ENCODE data around the gene ZNF385B. TPM values are rescaled to one million over a fixed set of nuclear protein-coding genes. Genes with fewer than 3 reads are reported as not detected.

The ZNF385B gene
- total RNA-seq, 1 donor from 2014 or later, result 35.8 TPM

DNA sequence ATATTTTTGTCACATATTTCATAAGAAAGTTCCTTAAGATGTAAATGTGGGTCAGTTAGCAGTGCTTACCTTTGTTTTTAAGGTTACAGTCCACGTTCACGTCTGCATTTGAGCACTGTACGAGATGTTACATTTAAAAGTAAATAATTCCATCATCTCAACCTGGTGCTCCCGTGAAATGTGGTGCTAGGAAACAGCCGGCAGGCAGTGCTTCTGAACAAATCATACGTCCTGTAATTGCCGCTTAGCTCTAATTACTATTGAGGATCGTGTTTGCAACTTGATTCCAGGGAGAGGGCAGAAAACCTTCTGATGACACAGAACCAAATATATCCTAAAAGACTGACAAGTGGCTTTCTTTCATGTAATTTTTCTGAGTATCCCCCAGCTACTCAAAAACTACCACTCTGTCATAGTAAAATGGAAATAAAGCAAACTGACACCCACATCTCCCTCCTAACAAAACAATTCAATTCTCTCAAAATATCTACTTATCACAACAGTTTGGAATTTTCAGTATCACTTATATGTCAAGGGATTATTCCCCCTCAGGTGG lies 299.0 kb downstream of the ZNF385B start:
- TF ChIP-seq EZH2phosphoT487 (IDR thresholded peaks at IDR 0.05), result no peak
- no peak for TF ChIP-seq CTCF (IDR thresholded peaks at IDR 0.05)
- no peak for TF ChIP-seq EZH2 (IDR thresholded peaks at IDR 0.05)
- H3K4me3 Mint-ChIP-seq, result no peak overlapping the region

DNA sequence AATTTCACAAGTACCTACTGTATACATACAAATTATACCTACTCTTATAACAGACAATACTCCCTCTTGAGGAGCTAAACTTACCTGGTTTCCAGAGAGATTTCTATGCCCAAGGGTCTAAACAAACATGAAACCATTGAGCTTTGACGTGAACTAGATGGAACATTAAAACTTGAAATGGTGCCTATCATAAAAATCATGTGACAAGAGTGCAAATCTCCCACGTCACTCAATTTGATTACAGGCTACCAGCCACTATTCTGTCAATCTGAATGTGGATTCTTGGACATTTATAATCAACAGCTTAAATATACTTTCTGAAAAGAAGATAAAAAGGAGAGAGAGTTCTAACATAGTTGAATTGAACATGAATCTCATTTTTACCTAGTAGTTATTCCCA lies 299.7 kb downstream of the ZNF385B start:
- H3K27me3 Mint-ChIP-seq (ENCODE audit: insufficient read depth, low read depth), result no peaks in the 10 kb centered on the region
- peak overlapping the region; percentile 42 for H3K4me2 ChIP-seq
- H3K27ac Mint-ChIP-seq, result no peak overlapping the region
- peaks cover 3% of the 10 kb centered on the region for H3K4me1 Mint-ChIP-seq
- H3K36me3 ChIP-seq, result no peaks in the 10 kb centered on the region
- no peak overlapping the region for H3K27ac ChIP-seq
- DNase-seq (ENCODE audit: low spot score), result no peak
- TF ChIP-seq EZH2 (IDR thresholded peaks at IDR 0.05) (no peak), CTCF (IDR thresholded peaks at IDR 0.05) (no peak), EZH2phosphoT487 (IDR thresholded peaks at IDR 0.05) (no peak)
- H3K4me1 ChIP-seq, result peaks cover 37% of the 10 kb centered on the region
- no peaks in the 10 kb centered on the region for H3K9me3 ChIP-seq (ENCODE audit: low read depth)
- no peaks in the 10 kb centered on the region for H3K9me3 Mint-ChIP-seq
- no peak overlapping the region for H2AFZ ChIP-seq (replicated peaks)
- H3K9ac ChIP-seq, result no peak overlapping the region
- H3K27me3 ChIP-seq, result no peaks in the 10 kb centered on the region
- H4K20me1 ChIP-seq (ENCODE audit: low read depth), result peaks cover 10% of the 10 kb centered on the region
- H3F3A ChIP-seq (ENCODE audit: low read depth), result no peaks in the 10 kb centered on the region
- no peak overlapping the region for H3K4me3 Mint-ChIP-seq
- no peak overlapping the region for H3K4me3 ChIP-seq
- no peaks in the 10 kb centered on the region for H3K36me3 Mint-ChIP-seq
- no peaks in the 10 kb centered on the region for H3K79me2 ChIP-seq (ENCODE audit: low read depth)

More for the DNA sequence above, 299.0 kb downstream of the ZNF385B start:
- Histone ChIP-seq H4K20me1 (ENCODE audit: low read depth) (peaks cover 10% of the 10 kb centered on the region), H3K79me2 (ENCODE audit: low read depth) (no peaks in the 10 kb centered on the region), H3K36me3 (no peaks in the 10 kb centered on the region), H3K9me3 (ENCODE audit: low read depth) (no peaks in the 10 kb centered on the region), H2AFZ (replicated peaks) (no peak overlapping the region), H3K4me1 (peaks cover 34% of the 10 kb centered on the region), H3K27ac (no peak overlapping the region), H3F3A (ENCODE audit: low read depth) (no peaks in the 10 kb centered on the region), H3K27me3 (no peaks in the 10 kb centered on the region), H3K9ac (no peak overlapping the region), H3K4me2 (peak overlapping the region; percentile 42), H3K4me3 (no peak overlapping the region)
- Mint-ChIP-seq H3K4me1 (peaks cover 3% of the 10 kb centered on the region), H3K36me3 (no peaks in the 10 kb centered on the region), H3K27ac (no peak overlapping the region), H3K9me3 (no peaks in the 10 kb centered on the region), H3K27me3 (ENCODE audit: insufficient read depth, low read depth) (no peaks in the 10 kb centered on the region)
- peak; percentile 25 for DNase-seq (ENCODE audit: low spot score)

DNA sequence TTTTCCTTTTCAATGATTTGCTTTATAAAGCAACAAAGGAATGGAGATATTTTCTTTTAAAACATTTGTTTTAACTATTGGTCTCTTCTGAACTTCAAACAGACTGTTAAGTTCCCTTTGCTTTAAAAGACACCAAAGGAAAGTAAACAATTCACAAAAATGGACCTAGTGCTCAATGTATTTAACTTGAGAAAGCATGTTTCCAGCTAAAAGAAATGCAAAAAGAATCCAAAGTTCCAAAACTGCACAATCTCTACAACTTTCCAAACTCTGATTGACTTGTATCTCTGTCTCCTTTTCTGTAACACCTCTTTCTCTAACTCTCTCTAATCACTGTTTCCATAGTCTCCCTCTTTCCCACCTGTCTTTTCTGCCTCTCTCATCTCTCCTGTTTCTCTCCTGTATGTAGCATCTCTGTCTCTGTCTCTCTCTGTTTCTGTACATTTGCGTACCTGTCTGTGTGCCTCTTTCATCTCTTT lies 301.1 kb downstream of the ZNF385B start:
- Mint-ChIP-seq H3K4me1 (peaks cover 3% of the 10 kb centered on the region), H3K36me3 (no peaks in the 10 kb centered on the region), H3K9me3 (no peaks in the 10 kb centered on the region), H3K4me3 (no peak overlapping the region), H3K27me3 (ENCODE audit: insufficient read depth, low read depth) (no peaks in the 10 kb centered on the region), H3K27ac (no peak overlapping the region)
- H3K79me2 ChIP-seq (ENCODE audit: low read depth), result no peaks in the 10 kb centered on the region
- no peak overlapping the region for H3K4me2 ChIP-seq
- no peaks in the 10 kb centered on the region for H3K9me3 ChIP-seq (ENCODE audit: low read depth)
- H3K27me3 ChIP-seq, result no peaks in the 10 kb centered on the region
- no peak overlapping the region for H2AFZ ChIP-seq (replicated peaks)
- no peak for DNase-seq (ENCODE audit: low spot score)
- H3K27ac ChIP-seq, result no peak overlapping the region
- TF ChIP-seq EZH2phosphoT487 (IDR thresholded peaks at IDR 0.05), result no peak
- TF ChIP-seq EZH2 (IDR thresholded peaks at IDR 0.05), result no peak
- TF ChIP-seq CTCF (IDR thresholded peaks at IDR 0.05), result no peak
- H3K9ac ChIP-seq, result no peak overlapping the region
- no peak overlapping the region for H3K4me3 ChIP-seq
- no peaks in the 10 kb centered on the region for H3F3A ChIP-seq (ENCODE audit: low read depth)
- no peaks in the 10 kb centered on the region for H3K36me3 ChIP-seq
- peaks cover 49% of the 10 kb centered on the region for H3K4me1 ChIP-seq
- peaks cover 10% of the 10 kb centered on the region for H4K20me1 ChIP-seq (ENCODE audit: low read depth)

Measured in neural progenitor cell (in vitro differentiated cells).